K562 (cell line): ENCODE results near the gene CXCL17. TPM values are rescaled to one million over a fixed set of nuclear protein-coding genes. Genes with fewer than 3 reads are reported as not detected.

ENCODE experiments used
- C11orf30 ChIP-seq: fragments of 450-650 bp; IDR thresholded peaks from 2 replicates; pipeline ENCODE4 v1.6.1; 2016; ENCODE audit warnings: low read depth, mild to moderate bottlenecking
- CBFA2T2 ChIP-seq: fragments of 450-650 bp; conservative IDR thresholded peaks from 2 replicates; pipeline ENCODE4 v1.6.1; 2017; ENCODE audit warnings: mild to moderate bottlenecking
- HDAC2 ChIP-seq: fragments of 450-650 bp; IDR thresholded peaks from 2 replicates; pipeline ENCODE4 v1.6.1; 2016; ENCODE audit warnings: mild to moderate bottlenecking
- JUN ChIP-seq, 2 experiments: sonication (generic) in 1 of 2; formaldehyde crosslinking in 1 of 2; IDR thresholded peaks; 2 replicates each; pipeline versions ENCODE4 v1.6.1 to v1.8.0; 2012 to 2022; ENCODE audit warnings: borderline replicate concordance in 2 of 2, mild to moderate bottlenecking in 2 of 2, improper control_type of control experiment in 1 of 2, low read depth in 1 of 2, low read length in 1 of 2, missing genetic modification reagents in 1 of 2
- KDM2B ChIP-seq: fragments of 250-450 bp; sonication (Bioruptor Pico); IDR thresholded peaks from 2 replicates; pipeline ENCODE4 v1.8.0; 2021; ENCODE audit warnings: mild to moderate bottlenecking, moderate library complexity
- NFE2 ChIP-seq: IDR thresholded peaks from 2 replicates; pipeline ENCODE4 v1.6.1; 2014; ENCODE audit warnings: antibody characterized with exemption, low read depth
- PHB ChIP-seq: fragments of 250-450 bp; sonication (Bioruptor Pico); IDR thresholded peaks from 2 replicates; pipeline ENCODE4 v1.5.0; 2021
- POLR2G ChIP-seq: fragments of 200-400 bp; formaldehyde crosslinking; IDR thresholded peaks from 2 replicates; pipeline ENCODE4 v1.6.1; 2017; ENCODE audit warnings: low read depth, mild to moderate bottlenecking, antibody characterized with exemption, low read length, moderate library complexity
- RFX5 ChIP-seq: IDR thresholded peaks from 2 replicates; pipeline ENCODE4 v1.6.1; 2011; ENCODE audit warnings: low read depth, mild to moderate bottlenecking, improper control_type of control experiment, low read length
- TARDBP ChIP-seq: fragments of 450-650 bp; IDR thresholded peaks from 2 replicates; pipeline ENCODE4 v1.6.1; 2016
- ZBTB7A ChIP-seq: IDR thresholded peaks from 2 replicates; pipeline ENCODE4 v1.6.1; 2011; ENCODE audit warnings: low read depth, mild to moderate bottlenecking, low read length, moderate library complexity, borderline replicate concordance; ENCODE audit not compliant: control insufficient read depth
- ZNF165 ChIP-seq: fragments of 250-450 bp; sonication (Bioruptor Pico); IDR thresholded peaks from 2 replicates; pipeline ENCODE4 v1.4.0; 2020; ENCODE audit warnings: borderline replicate concordance
- ZNF263 ChIP-seq: sonication (generic); formaldehyde crosslinking; IDR thresholded peaks from 2 replicates; pipeline ENCODE4 v1.8.0; 2022; ENCODE audit warnings: mild to moderate bottlenecking, missing genetic modification reagents, borderline replicate concordance
- ZNF311 ChIP-seq: fragments of 250-450 bp; sonication (Bioruptor Pico); IDR thresholded peaks from 2 replicates; pipeline ENCODE4 v1.4.0; 2020; ENCODE audit warnings: mild to moderate bottlenecking, moderate library complexity
- ZNF695 ChIP-seq: fragments of 450-650 bp; formaldehyde crosslinking; IDR thresholded peaks from 2 replicates; pipeline ENCODE4 v1.4.0; 2020; ENCODE audit warnings: mild to moderate bottlenecking, moderate library complexity
- ZNF707 ChIP-seq: fragments of 250-450 bp; sonication (Bioruptor Pico); conservative IDR thresholded peaks from 2 replicates; pipeline ENCODE4 v1.8.0; 2022; ENCODE audit warnings: inconsistent platforms, mild to moderate bottlenecking, moderate library complexity
- polyA plus RNA-seq, 8 experiments: library from polyadenylated mRNA; depleted of rRNA in 4 of 8; stranded (reverse) in 5 of 8; unstranded in 3 of 8; fragments of >200 nt; fragmentation: Nextera tagmentation in 2 of 8; fragmentation: Illumina TruSeq in 1 of 8; extraction: Ambion mirVana in 2 of 8; extraction: Trizol in 1 of 8; gene quantifications; 2 replicates each; pipeline versions ENCODE4 v1.2.1 to v1.2.3, GENCODE V29; 2011 to 2014; ENCODE audit warnings: inconsistent platforms in 1 of 8, missing spikeins in 1 of 8
- total RNA-seq, 7 experiments: library from RNA; depleted of rRNA in 6 of 7; stranded (reverse); fragments of >200 nt in 6 of 7; fragmentation: Illumina TruSeq in 2 of 7; extraction: Trizol in 2 of 7; gene quantifications; 2 replicates each; pipeline versions ENCODE4 v1.2.1 to v1.2.3, GENCODE V29; 2011 to 2021; ENCODE audit warnings: low replicate concordance in 1 of 7
- TF ChIP-seq, protein P1 (sequence below): fragments of 450-650 bp; formaldehyde crosslinking; IDR thresholded peaks from 2 replicates; pipeline ENCODE4 v1.4.0; 2020; ENCODE audit warnings: mild to moderate bottlenecking, moderate library complexity
- TF ChIP-seq, protein P2 (sequence below), 2 experiments: fragments of 450-650 bp in 1 of 2; sonication (generic) in 1 of 2; formaldehyde crosslinking in 1 of 2; IDR thresholded peaks in 1 of 2; conservative IDR thresholded peaks in 1 of 2; 2 replicates each; pipeline versions ENCODE4 v1.6.1 to v1.8.1; 2016 to 2023; ENCODE audit warnings: mild to moderate bottlenecking in 2 of 2, moderate library complexity in 2 of 2, inconsistent platforms in 1 of 2, missing genetic modification reagents in 1 of 2
- TF ChIP-seq, protein P3 (sequence below): fragments of 200-800 bp; sonication (Bioruptor generic); IDR thresholded peaks from 2 replicates; pipeline ENCODE4 v1.6.1; 2017; ENCODE audit warnings: missing genetic modification characterization, missing compliant biosample characterization
- TF ChIP-seq, protein P4 (sequence below): fragments of 250-450 bp; sonication (Bioruptor Pico); IDR thresholded peaks from 2 replicates; pipeline ENCODE4 v1.4.0; 2020; ENCODE audit warnings: mild to moderate bottlenecking, moderate library complexity, borderline replicate concordance

CXCL17 gene
- total and polyA plus RNA-seq, 9 of the 15 experiments (the other 6 are each of a cell fraction or from before 2014, with no cell fraction given): 0.10 to 0.15 TPM; not detected in 7

DNA sequence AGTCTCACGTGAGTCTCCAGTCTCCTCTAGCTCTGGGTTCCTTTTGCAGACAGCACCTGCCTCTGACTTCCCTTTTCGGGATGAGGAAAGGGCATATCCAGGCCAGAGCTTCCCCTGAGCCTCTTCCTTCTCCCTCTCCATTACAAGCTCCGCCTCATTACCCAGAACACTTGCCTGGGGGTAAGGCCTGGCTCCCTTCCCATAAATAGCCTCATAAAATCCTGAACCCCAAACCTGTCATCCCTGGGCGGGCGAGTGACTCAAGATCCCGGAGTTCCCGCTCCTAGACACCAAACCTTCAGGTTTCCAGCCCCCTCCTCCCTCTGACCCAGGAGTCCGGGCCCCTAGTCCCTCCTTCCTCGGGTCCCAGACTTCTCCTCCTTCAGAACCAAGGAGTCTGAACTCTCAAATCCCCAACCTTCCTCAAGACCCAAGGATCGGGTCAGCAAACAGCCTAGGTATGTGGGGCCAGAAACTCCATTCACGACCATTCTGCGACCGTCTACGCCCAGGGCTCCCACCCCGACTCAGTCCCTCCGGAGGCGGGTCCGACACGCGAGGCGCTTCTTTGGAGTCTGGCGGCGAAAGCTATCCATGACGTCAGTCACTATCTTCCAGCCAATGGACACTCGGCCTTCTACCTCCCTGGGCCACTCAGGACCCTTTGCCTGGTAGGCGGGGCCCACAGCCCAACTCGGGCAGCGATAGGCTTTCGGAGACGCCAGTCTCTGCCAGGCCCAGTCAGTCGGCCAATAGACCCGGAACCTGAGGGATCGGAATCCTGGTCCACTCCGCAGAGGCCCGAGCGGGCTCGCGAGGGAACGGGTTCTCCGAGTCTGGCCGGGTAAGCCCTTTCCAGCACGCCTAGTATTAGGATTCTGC lies 46.1 kb downstream of the CXCL17 start (continued):
- TF ChIP-seq, protein P1, sequence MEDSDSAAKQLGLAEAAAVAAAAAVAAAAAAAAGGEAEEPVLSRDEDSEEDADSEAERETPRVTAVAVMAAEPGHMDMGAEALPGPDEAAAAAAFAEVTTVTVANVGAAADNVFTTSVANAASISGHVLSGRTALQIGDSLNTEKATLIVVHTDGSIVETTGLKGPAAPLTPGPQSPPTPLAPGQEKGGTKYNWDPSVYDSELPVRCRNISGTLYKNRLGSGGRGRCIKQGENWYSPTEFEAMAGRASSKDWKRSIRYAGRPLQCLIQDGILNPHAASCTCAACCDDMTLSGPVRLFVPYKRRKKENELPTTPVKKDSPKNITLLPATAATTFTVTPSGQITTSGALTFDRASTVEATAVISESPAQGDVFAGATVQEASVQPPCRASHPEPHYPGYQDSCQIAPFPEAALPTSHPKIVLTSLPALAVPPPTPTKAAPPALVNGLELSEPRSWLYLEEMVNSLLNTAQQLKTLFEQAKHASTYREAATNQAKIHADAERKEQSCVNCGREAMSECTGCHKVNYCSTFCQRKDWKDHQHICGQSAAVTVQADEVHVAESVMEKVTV (CRISPR knock-in tag): 0 out of 2 replicates have a peak, but pooled peaks have one; percentile 2
- TF ChIP-seq, protein P2, sequence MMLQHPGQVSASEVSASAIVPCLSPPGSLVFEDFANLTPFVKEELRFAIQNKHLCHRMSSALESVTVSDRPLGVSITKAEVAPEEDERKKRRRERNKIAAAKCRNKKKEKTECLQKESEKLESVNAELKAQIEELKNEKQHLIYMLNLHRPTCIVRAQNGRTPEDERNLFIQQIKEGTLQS (IDR thresholded peaks at IDR 0.05): peak; percentile 95
- TF ChIP-seq, protein P2 (CRISPR knock-in tag; conservative IDR thresholded peaks at IDR 0.05): 0 out of 2 replicates have a peak, but pooled peaks have one; percentile 81
- no peak for TF ChIP-seq RFX5
- TF ChIP-seq JUN (IDR thresholded peaks at IDR 0.05; ENCODE audit: borderline replicate concordance, low read depth, low read length): peak; percentile 67
- no peak for TF ChIP-seq JUN (CRISPR knock-in tag; IDR thresholded peaks at IDR 0.05; ENCODE audit: borderline replicate concordance)
- peak; percentile 21; the same call in 1 of the 2 replicates for TF ChIP-seq HDAC2
- TF ChIP-seq, protein P3, sequence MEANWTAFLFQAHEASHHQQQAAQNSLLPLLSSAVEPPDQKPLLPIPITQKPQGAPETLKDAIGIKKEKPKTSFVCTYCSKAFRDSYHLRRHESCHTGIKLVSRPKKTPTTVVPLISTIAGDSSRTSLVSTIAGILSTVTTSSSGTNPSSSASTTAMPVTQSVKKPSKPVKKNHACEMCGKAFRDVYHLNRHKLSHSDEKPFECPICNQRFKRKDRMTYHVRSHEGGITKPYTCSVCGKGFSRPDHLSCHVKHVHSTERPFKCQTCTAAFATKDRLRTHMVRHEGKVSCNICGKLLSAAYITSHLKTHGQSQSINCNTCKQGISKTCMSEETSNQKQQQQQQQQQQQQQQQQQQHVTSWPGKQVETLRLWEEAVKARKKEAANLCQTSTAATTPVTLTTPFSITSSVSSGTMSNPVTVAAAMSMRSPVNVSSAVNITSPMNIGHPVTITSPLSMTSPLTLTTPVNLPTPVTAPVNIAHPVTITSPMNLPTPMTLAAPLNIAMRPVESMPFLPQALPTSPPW (CRISPR knock-in tag): peak; percentile 32; the same call in 1 of the 2 replicates
- no peak; the same call in 1 of the 2 replicates for TF ChIP-seq KDM2B
- TF ChIP-seq C11orf30: 0 out of 2 replicates have a peak, but pooled peaks have one; percentile 3
- TF ChIP-seq PHB: 0 out of 2 replicates have a peak, but pooled peaks have one; percentile 46
- no peak for TF ChIP-seq ZNF707 (CRISPR knock-in tag)
- TF ChIP-seq TARDBP: 0 out of 2 replicates have a peak, but pooled peaks have one; percentile 19
- TF ChIP-seq ZBTB7A: peak; percentile 51; the same call in 1 of the 2 replicates
- peak; percentile 91 for TF ChIP-seq POLR2G
- TF ChIP-seq ZNF695: no peak
- TF ChIP-seq, protein P4, sequence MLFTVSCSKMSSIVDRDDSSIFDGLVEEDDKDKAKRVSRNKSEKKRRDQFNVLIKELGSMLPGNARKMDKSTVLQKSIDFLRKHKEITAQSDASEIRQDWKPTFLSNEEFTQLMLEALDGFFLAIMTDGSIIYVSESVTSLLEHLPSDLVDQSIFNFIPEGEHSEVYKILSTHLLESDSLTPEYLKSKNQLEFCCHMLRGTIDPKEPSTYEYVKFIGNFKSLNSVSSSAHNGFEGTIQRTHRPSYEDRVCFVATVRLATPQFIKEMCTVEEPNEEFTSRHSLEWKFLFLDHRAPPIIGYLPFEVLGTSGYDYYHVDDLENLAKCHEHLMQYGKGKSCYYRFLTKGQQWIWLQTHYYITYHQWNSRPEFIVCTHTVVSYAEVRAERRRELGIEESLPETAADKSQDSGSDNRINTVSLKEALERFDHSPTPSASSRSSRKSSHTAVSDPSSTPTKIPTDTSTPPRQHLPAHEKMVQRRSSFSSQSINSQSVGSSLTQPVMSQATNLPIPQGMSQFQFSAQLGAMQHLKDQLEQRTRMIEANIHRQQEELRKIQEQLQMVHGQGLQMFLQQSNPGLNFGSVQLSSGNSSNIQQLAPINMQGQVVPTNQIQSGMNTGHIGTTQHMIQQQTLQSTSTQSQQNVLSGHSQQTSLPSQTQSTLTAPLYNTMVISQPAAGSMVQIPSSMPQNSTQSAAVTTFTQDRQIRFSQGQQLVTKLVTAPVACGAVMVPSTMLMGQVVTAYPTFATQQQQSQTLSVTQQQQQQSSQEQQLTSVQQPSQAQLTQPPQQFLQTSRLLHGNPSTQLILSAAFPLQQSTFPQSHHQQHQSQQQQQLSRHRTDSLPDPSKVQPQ (CRISPR knock-in tag): no peak
- peak; percentile 22; the same call in 1 of the 2 replicates for TF ChIP-seq ZNF263 (CRISPR knock-in tag)
- no peak for TF ChIP-seq ZNF311 (CRISPR knock-in tag)
- no peak for TF ChIP-seq NFE2
- TF ChIP-seq ZNF165 (CRISPR knock-in tag): no peak
- TF ChIP-seq CBFA2T2: no peak
